H1 (cell line): ENCODE data around the gene VIPAS39. TPM values are rescaled to one million over a fixed set of nuclear protein-coding genes. Genes with fewer than 3 reads are reported as not detected.

Experiments
- CTCF ChIA-PET: fragments of 300-600 bp; sonication (Branson Sonifier 250); formaldehyde crosslinking; loops from one replicate; lab custom pipeline; 2021; ENCODE audit not compliant: partially characterized antibody; lab: Charles Lee
- POLR2A ChIA-PET: fragments of 300-600 bp; sonication (Branson Sonifier 250); formaldehyde crosslinking; loops from one replicate; lab custom pipeline; 2021; ENCODE audit warnings: inconsistent platforms; ENCODE audit not compliant: partially characterized antibody; lab: Charles Lee
- DNase-seq, 2 experiments: peaks; one replicate each; pipeline versions ENCODE4 v3.0.0 to v3.0.0-alpha.2; 2010 to 2022; ENCODE audit warnings: low spot score in 2 of 2, low read depth in 1 of 2, mixed read lengths in 1 of 2
- FAIRE-seq: peaks from 2 replicates; lab custom pipeline; 2011; peaks lifted over from hg19 to GRCh38; lab: Jason Lieb, UNC
- H2AFZ ChIP-seq: 2 replicates; pipeline ENCODE4 v1.8.1; 2012; ENCODE audit warnings: low read length, inconsistent platforms
- H2AK5ac ChIP-seq: 2 replicates; pipeline ENCODE4 v1.6.1; 2013; ENCODE audit warnings: low read depth, low read length
- H2BK120ac ChIP-seq: replicated peaks from 2 replicates; pipeline ENCODE3; 2013; ENCODE audit warnings: low read depth, low read length, inconsistent platforms
- H2BK12ac ChIP-seq: 2 replicates; pipeline ENCODE4 v1.6.1; 2013; ENCODE audit warnings: low read depth, low read length
- H2BK15ac ChIP-seq: 2 replicates; pipeline ENCODE4 v1.6.1; 2013; ENCODE audit warnings: low read length
- H2BK20ac ChIP-seq: 2 replicates; pipeline ENCODE4 v1.6.1; 2013; ENCODE audit warnings: low read length
- H2BK5ac ChIP-seq: 2 replicates; pipeline ENCODE4 v1.6.1; 2013; ENCODE audit warnings: low read depth, low read length
- H3K14ac ChIP-seq: 2 replicates; pipeline ENCODE4 v1.6.1; 2013; ENCODE audit warnings: inconsistent platforms; ENCODE audit not compliant: insufficient read length
- H3K18ac ChIP-seq: 2 replicates; pipeline ENCODE4 v1.6.1; 2013; ENCODE audit warnings: low read length; ENCODE audit errors: extremely low read depth
- H3K23ac ChIP-seq: 2 replicates; pipeline ENCODE4 v1.6.1; 2013; ENCODE audit warnings: inconsistent platforms; ENCODE audit not compliant: insufficient read length
- H3K23me2 ChIP-seq: 2 replicates; pipeline ENCODE4 v1.6.1; 2013; ENCODE audit warnings: low read depth, low read length
- H3K27ac ChIP-seq: 2 replicates; pipeline ENCODE4 v1.6.1; 2011; ENCODE audit warnings: low read depth, low read length, inconsistent platforms
- H3K27me3 ChIP-seq, 4 experiments: replicated peaks in 1 of 4; 1 replicate in 1 of 4; 2 replicates in 3 of 4; pipeline versions ENCODE4 v1.6.1 to v1.8.1; 2011 to 2013; ENCODE audit warnings: low read length in 3 of 4, mild to moderate bottlenecking in 3 of 4, inconsistent platforms in 2 of 4, mixed read lengths in 2 of 4, moderate library complexity in 1 of 4; ENCODE audit not compliant: control insufficient read depth in 3 of 4, insufficient read depth in 3 of 4; ENCODE audit errors: extremely low read depth in 1 of 4
- H3K36me3 ChIP-seq, 4 experiments: 2 replicates each; pipeline versions ENCODE4 v1.6.1 to v1.8.1; 2011 to 2013; ENCODE audit warnings: mild to moderate bottlenecking in 4 of 4, low read length in 3 of 4, moderate library complexity in 2 of 4, control low read depth in 1 of 4, inconsistent platforms in 1 of 4; ENCODE audit not compliant: insufficient read depth in 4 of 4, control insufficient read depth in 2 of 4
- H3K4ac ChIP-seq: replicated peaks from 2 replicates; pipeline ENCODE3; 2013; ENCODE audit warnings: low read length, low read depth, mixed read lengths, inconsistent platforms; ENCODE audit not compliant: insufficient read length
- H3K4me1 ChIP-seq, 4 experiments: replicated peaks in 1 of 4; 1 replicate in 1 of 4; 2 replicates in 3 of 4; pipeline versions ENCODE4 v1.6.1 to v1.8.1; 2011 to 2013; ENCODE audit warnings: low read length in 3 of 4, inconsistent platforms in 2 of 4, mixed read lengths in 1 of 4; ENCODE audit not compliant: insufficient read depth in 4 of 4, control insufficient read depth in 3 of 4
- H3K4me2 ChIP-seq, 2 experiments: 2 replicates each; pipeline versions ENCODE4 v1.6.1 to v1.8.1; 2011 to 2013; ENCODE audit warnings: low read depth in 2 of 2, low read length in 2 of 2, control low read depth in 1 of 2, inconsistent platforms in 1 of 2, mild to moderate bottlenecking in 1 of 2; ENCODE audit not compliant: insufficient read depth in 1 of 2
- H3K4me3 ChIP-seq, 4 experiments: fragments of 200-600, 300-600 bp in 1 of 4; sonication (generic), shearing (Covaris generic), sonication (Bioruptor Twin) in 1 of 4; 2 replicates each; pipeline versions ENCODE4 v1.5.1 to v1.8.1; 2011 to 2016; ENCODE audit warnings: low read length in 4 of 4, low read depth in 3 of 4, control low read depth in 2 of 4, inconsistent platforms in 2 of 4, mild to moderate bottlenecking in 2 of 4, mixed read lengths in 1 of 4, moderate library complexity in 1 of 4; ENCODE audit not compliant: insufficient read depth in 2 of 4; ENCODE audit errors: extremely low read depth in 1 of 4
- H3K56ac ChIP-seq: replicated peaks from 2 replicates; pipeline ENCODE3; 2013; ENCODE audit warnings: low read depth, mild to moderate bottlenecking, mixed read lengths, low read length, inconsistent platforms; ENCODE audit not compliant: insufficient read length
- H3K79me1 ChIP-seq: 2 replicates; pipeline ENCODE4 v1.6.1; 2013; ENCODE audit warnings: low read depth, low read length, control low read depth
- H3K79me2 ChIP-seq, 2 experiments: 2 replicates each; pipeline versions ENCODE4 v1.6.1 to v1.8.1; 2012 to 2013; ENCODE audit warnings: low read length in 2 of 2, mild to moderate bottlenecking in 2 of 2, inconsistent platforms in 1 of 2; ENCODE audit not compliant: insufficient read depth in 2 of 2, control insufficient read depth in 1 of 2
- H3K9ac ChIP-seq, 4 experiments: replicated peaks in 1 of 4; 1 replicate in 1 of 4; 2 replicates in 3 of 4; pipeline versions ENCODE4 v1.6.1 to v1.8.1; 2011 to 2013; ENCODE audit warnings: low read depth in 3 of 4, low read length in 3 of 4, control low read depth in 2 of 4, mild to moderate bottlenecking in 2 of 4, moderate library complexity in 2 of 4, inconsistent platforms in 1 of 4; ENCODE audit errors: extremely low read depth in 1 of 4
- H3K9me3 ChIP-seq, 2 experiments: 2 replicates each; pipeline versions ENCODE4 v1.6.1 to v1.8.1; 2012 to 2013; ENCODE audit warnings: mild to moderate bottlenecking in 2 of 2, moderate library complexity in 2 of 2, control low read depth in 1 of 2, inconsistent platforms in 1 of 2, low read depth in 1 of 2, low read length in 1 of 2, mixed read lengths in 1 of 2; ENCODE audit not compliant: insufficient read depth in 2 of 2
- H4K20me1 ChIP-seq, 2 experiments: replicated peaks in 1 of 2; 2 replicates each; pipeline versions ENCODE3 to v1.8.1; 2011 to 2013; ENCODE audit warnings: inconsistent platforms in 2 of 2, low read length in 2 of 2, mild to moderate bottlenecking in 1 of 2; ENCODE audit not compliant: insufficient read depth in 2 of 2, control insufficient read depth in 1 of 2
- H4K5ac ChIP-seq: 2 replicates; pipeline ENCODE4 v1.6.1; 2013; ENCODE audit warnings: low read length, low read depth, mixed read lengths, inconsistent platforms; ENCODE audit not compliant: insufficient read length
- H4K8ac ChIP-seq: 2 replicates; pipeline ENCODE4 v1.8.0; 2013; ENCODE audit warnings: mild to moderate bottlenecking, moderate library complexity, low read length, inconsistent platforms; ENCODE audit not compliant: insufficient read depth; ENCODE audit errors: extremely low read depth
- H4K91ac ChIP-seq: replicated peaks from 2 replicates; pipeline ENCODE3; 2013; ENCODE audit warnings: low read length, mixed read lengths, inconsistent platforms; ENCODE audit not compliant: insufficient read length
- NRF1 ChIP-seq: IDR thresholded peaks from 2 replicates; pipeline ENCODE4 v1.6.1; 2011; ENCODE audit warnings: mild to moderate bottlenecking, low read depth, low read length, improper control_type of control experiment
- POLR2AphosphoS5 ChIP-seq: IDR thresholded peaks from 2 replicates; pipeline ENCODE4 v1.6.1; 2011; ENCODE audit warnings: low read depth, low read length
- WGBS, 2 experiments: shearing (Covaris generic) in 1 of 2; methylation state at CpG; one replicate each; pipeline versions ENCODE4 v1.1.6 to v1.1.7; 2013 to 2015; ENCODE audit warnings: low lambda C conversion rate in 2 of 2, mixed read lengths in 2 of 2, inconsistent platforms in 1 of 2, low coverage in 1 of 2, missing lambda C conversion rate in 1 of 2; ENCODE audit not compliant: insufficient replicate concordance in 2 of 2, insufficient coverage in 1 of 2, insufficient read length in 1 of 2; ENCODE audit errors: extremely low coverage in 1 of 2, missing lambda C conversion rate in 1 of 2; 5-methylcytosine and 5-hydroxymethylcytosine counted together
- polyA plus RNA-seq, 7 experiments: library from polyadenylated mRNA; depleted of rRNA in 3 of 7; stranded (reverse) in 5 of 7; unstranded in 2 of 7; fragments of >200 nt in 5 of 7; fragments of 200-250 nt in 2 of 7; gene quantifications; 1 replicate in 5 of 7; 2 replicates in 1 of 7; 4 replicates in 1 of 7; pipeline versions ENCODE4 v1.2.1 to v1.2.3, GENCODE V29; 2011 to 2013; ENCODE audit warnings: missing spikeins in 2 of 7, mixed read lengths in 2 of 7
- total RNA-seq: library from RNA; stranded (reverse); fragmentation: NEBNext Ultra II Directional; extraction: Animal tissue kit (Norgen Biotek cat#: 25700); gene quantifications from 2 replicates; pipeline ENCODE4 v1.2.1, GENCODE V29; 2021

VIPAS39 gene
- total and polyA plus RNA-seq, 2 of the 8 experiments (the other 6 are each of a cell fraction or from before 2014, with no cell fraction given) = 19.6 to 20.6 TPM

- Histone ChIP-seq H3K36me3 (no peaks in the 10 kb centered on the region), H3K79me1 (no peaks in the 10 kb centered on the region), H3K27me3 (peaks cover 0 to 4% (median 2%) of the 10 kb centered on the region in 4 experiments; a peak in 1 of 7 replicates), H2BK15ac (no peak overlapping the region), H3K4me3 (no peak overlapping the region), H2AK5ac (no peak overlapping the region), H3K18ac (no peak overlapping the region), H3K27ac (no peak overlapping the region), H4K8ac (no peak overlapping the region), H2BK5ac (no peak overlapping the region), H4K5ac (no peak overlapping the region), H2BK20ac (no peak overlapping the region), H3K56ac (no peak overlapping the region), H3K23me2 (peaks cover 4% of the 10 kb centered on the region), H4K91ac (no peak overlapping the region), H2AFZ (no peak overlapping the region), H3K9ac (no peak overlapping the region), H3K79me2 (peaks cover 0 to 2% of the 10 kb centered on the region in 2 experiments; a peak in 1 of 4 replicates), H3K9me3 (no peaks in the 10 kb centered on the region), H3K4ac (no peak overlapping the region), H3K4me2 (no peak overlapping the region), H3K23ac (no peak overlapping the region), H3K14ac (no peak overlapping the region), H3K4me1 (peaks cover 0 to 8% (median 2%) of the 10 kb centered on the region in 4 experiments; a peak in 3 of 7 replicates), H2BK12ac (no peak overlapping the region), H2BK120ac (no peak overlapping the region), H4K20me1 (no peaks in the 10 kb centered on the region)
- no peak for TF ChIP-seq NRF1
- TF ChIP-seq POLR2AphosphoS5 = no peak
- DNase-seq (no peak), FAIRE-seq (no peak)
- ChIA-PET CTCF (interaction anchor here (0.7 to 1.3 kb wide), 2 partner anchors 8 to 82 kb away, joined by 3 read pairs; no protein-coding TSS in a partner anchor), POLR2A (no interaction called here)
- WGBS, 2 experiments = 95% methylated on average over 6 of the region's 6 CpGs; no CpG with 5 or more reads in 1 of the 2 experiments
Observed at GRCh38 chr14:77378701-77379100, 78.7 kb downstream of the VIPAS39 start.
